IMR-90 (cell line): ENCODE measurements around the gene ACAD10. TPM values are rescaled to one million over a fixed set of nuclear protein-coding genes. Genes with fewer than 3 reads are reported as not detected.

Experiments
- ATAC-seq: fragments of 200-7000 bp; cut with Tn5 transposase; 2 replicates; pipeline ENCODE4 v1.9.1; 2020; ENCODE audit warnings: low read depth, mild to moderate bottlenecking, moderate library complexity
- BruUV-seq: library from RNA; stranded (reverse); fragments of 400-500 nt; replicated peaks from 2 replicates; lab custom pipeline; 2021; lab: Mats Ljungman, UMichigan
- CTCF ChIA-PET: fragments of 300-600 bp; formaldehyde crosslinking; extraction: SDS; loops from one replicate; lab custom pipeline; 2021; ENCODE audit warnings: antibody characterized with exemption; lab: Yijun Ruan, JAX
- POLR2A ChIA-PET: fragments of 300-600 bp; sonication (Branson Sonifier 250); formaldehyde crosslinking; loops from one replicate; lab custom pipeline; 2022; ENCODE audit warnings: antibody characterized with exemption; ENCODE audit not compliant: unreplicated experiment; lab: Charles Lee
- DNase-seq: peaks from one replicate; pipeline ENCODE4 v3.0.0; 2013
- H2AFZ ChIP-seq: replicated peaks from 2 replicates; pipeline ENCODE3; 2013; ENCODE audit warnings: low read length, mild to moderate bottlenecking; ENCODE audit not compliant: poor library complexity
- H2AK5ac ChIP-seq: 2 replicates; pipeline ENCODE4 v1.6.1; 2013; ENCODE audit warnings: low read depth, low read length, inconsistent platforms
- H2AK9ac ChIP-seq: replicated peaks from 2 replicates; pipeline ENCODE3; 2013; ENCODE audit warnings: mild to moderate bottlenecking, low read depth, low read length, moderate library complexity; ENCODE audit not compliant: poor library complexity
- H2BK120ac ChIP-seq: 2 replicates; pipeline ENCODE4 v1.6.1; 2013; ENCODE audit warnings: low read depth, low read length, inconsistent platforms
- H2BK15ac ChIP-seq: 3 replicates; pipeline ENCODE4 v1.6.1; 2013; ENCODE audit warnings: low read depth, low read length, inconsistent platforms
- H2BK20ac ChIP-seq: 2 replicates; pipeline ENCODE4 v1.6.1; 2013; ENCODE audit warnings: low read depth, mild to moderate bottlenecking, inconsistent platforms, low read length, moderate library complexity
- H2BK5ac ChIP-seq: 2 replicates; pipeline ENCODE4 v1.6.1; 2013; ENCODE audit warnings: mild to moderate bottlenecking, low read depth, low read length, inconsistent platforms; ENCODE audit not compliant: poor library complexity, severe bottlenecking
- H3K14ac ChIP-seq: replicated peaks from 2 replicates; pipeline ENCODE4 v1.6.1; 2013; ENCODE audit warnings: low read depth, low read length, inconsistent platforms
- H3K18ac ChIP-seq: 2 replicates; pipeline ENCODE4 v1.6.1; 2013; ENCODE audit warnings: low read depth, low read length, control low read depth
- H3K23ac ChIP-seq: 2 replicates; pipeline ENCODE4 v1.6.1; 2013; ENCODE audit warnings: low read depth, low read length, inconsistent platforms
- H3K27ac ChIP-seq: 2 replicates; pipeline ENCODE4 v1.5.1; 2013; ENCODE audit warnings: mild to moderate bottlenecking, control low read depth, low read length; ENCODE audit not compliant: insufficient read depth
- H3K27me3 ChIP-seq: 2 replicates; pipeline ENCODE4 v1.6.1; 2013; ENCODE audit warnings: low read length; ENCODE audit not compliant: control insufficient read depth, insufficient read depth
- H3K36me3 ChIP-seq: 2 replicates; pipeline ENCODE4 v1.6.1; 2013; ENCODE audit warnings: low read length, mixed read lengths; ENCODE audit not compliant: control insufficient read depth, insufficient read depth
- H3K4ac ChIP-seq: 2 replicates; pipeline ENCODE4 v1.6.1; 2013; ENCODE audit warnings: low read depth, low read length, inconsistent platforms
- H3K4me1 ChIP-seq: 2 replicates; pipeline ENCODE4 v1.6.1; 2013; ENCODE audit warnings: low read length, mixed read lengths; ENCODE audit not compliant: control insufficient read depth, insufficient read depth
- H3K4me2 ChIP-seq: 2 replicates; pipeline ENCODE4 v1.6.1; 2013; ENCODE audit warnings: low read depth, mild to moderate bottlenecking, control low read depth, low read length, moderate library complexity
- H3K4me3 ChIP-seq: 2 replicates; pipeline ENCODE4 v1.5.1; 2013; ENCODE audit warnings: low read depth, mild to moderate bottlenecking, control low read depth, low read length, moderate library complexity; ENCODE audit not compliant: insufficient read depth
- H3K56ac ChIP-seq: 2 replicates; pipeline ENCODE4 v1.6.1; 2013; ENCODE audit warnings: low read length, inconsistent platforms; ENCODE audit not compliant: insufficient read depth; ENCODE audit errors: extremely low read depth
- H3K79me1 ChIP-seq, 2 experiments: 2 replicates each; pipeline ENCODE4 v1.6.1; 2013; ENCODE audit warnings: low read length in 2 of 2, inconsistent platforms in 1 of 2, low read depth in 1 of 2
- H3K9ac ChIP-seq: 2 replicates; pipeline ENCODE4 v1.6.1; 2013; ENCODE audit warnings: low read depth, low read length, control low read depth
- H3K9me1 ChIP-seq: 2 replicates; pipeline ENCODE4 v1.6.1; 2013; ENCODE audit warnings: low read length, inconsistent platforms; ENCODE audit not compliant: insufficient read depth
- H3K9me3 ChIP-seq: 2 replicates; pipeline ENCODE4 v1.6.1; 2013; ENCODE audit warnings: low read length; ENCODE audit not compliant: control insufficient read depth, insufficient read depth
- H4K20me1 ChIP-seq: 2 replicates; pipeline ENCODE4 v1.6.1; 2013; ENCODE audit warnings: low read length, inconsistent platforms; ENCODE audit not compliant: insufficient read depth
- H4K5ac ChIP-seq: 2 replicates; pipeline ENCODE4 v1.6.1; 2013; ENCODE audit warnings: mild to moderate bottlenecking, low read depth, low read length, control low read depth
- H4K8ac ChIP-seq, 2 experiments: 2 replicates each; pipeline ENCODE4 v1.6.1; 2013; ENCODE audit warnings: low read depth in 2 of 2, low read length in 2 of 2, control low read depth in 1 of 2, inconsistent platforms in 1 of 2
- H4K91ac ChIP-seq: 2 replicates; pipeline ENCODE4 v1.6.1; 2013; ENCODE audit warnings: low read depth, low read length, inconsistent platforms; ENCODE audit not compliant: insufficient read depth
- MAFK ChIP-seq: IDR thresholded peaks from 2 replicates; pipeline ENCODE4 v1.6.1; 2012; ENCODE audit warnings: low read depth, low read length, improper control_type of control experiment
- NFE2L2 ChIP-seq: fragments of 150-350 bp; IDR thresholded peaks from 2 replicates; pipeline ENCODE4 v1.6.1; 2016; ENCODE audit warnings: low read depth, mild to moderate bottlenecking, low read length
- SMC3 ChIP-seq: fragments of 150-350 bp; IDR thresholded peaks from 2 replicates; pipeline ENCODE4 v1.6.1; 2016; ENCODE audit warnings: low read depth, mild to moderate bottlenecking, antibody characterized with exemption, low read length, moderate library complexity
- WGBS, 2 experiments: methylation state at CpG; one replicate each; pipeline versions ENCODE4 v1.1.5 to v1.1.7; 2013; ENCODE audit warnings: missing lambda C conversion rate in 2 of 2; ENCODE audit not compliant: insufficient read length in 1 of 2; ENCODE audit errors: extremely low coverage in 2 of 2; 5-methylcytosine and 5-hydroxymethylcytosine counted together
- dilution Hi-C: fragments of 300-500 bp; cut with HindIII; formaldehyde crosslinking; loops from one replicate; pipeline ENCODE4 v1.14.3; 2018; ENCODE audit warnings: low sequenced_read_pairs; ENCODE audit not compliant: unreplicated experiment
- in situ Hi-C: fragments of 300-500 bp; cut with MboI; formaldehyde crosslinking; loops from 3 replicates; pipeline ENCODE4 v1.14.3; 2019; ENCODE audit warnings: low sequenced_read_pairs, inconsistent platforms, mixed read lengths
- intact Hi-C: fragments of 100-400 bp; cut with micrococcal nuclease; formaldehyde crosslinking; loops from 2 replicates; pipeline ENCODE4 v1.10.0; 2022
- polyA plus RNA-seq, 3 experiments: library from polyadenylated mRNA; depleted of rRNA; stranded (reverse); fragments of >200 nt; gene quantifications; 2 replicates each; pipeline ENCODE4 v1.2.3, GENCODE V29; 2012; ENCODE audit warnings: low replicate concordance in 1 of 3
- total RNA-seq: library from RNA; depleted of rRNA; stranded (reverse); fragments of >200 nt; gene quantifications from 2 replicates; pipeline ENCODE4 v1.2.3, GENCODE V29; 2012

The ACAD10 gene
- total and polyA plus RNA-seq, 2 of the 4 experiments (the other 2 are of a cell fraction): 12.4 to 21.0 TPM

DNA sequence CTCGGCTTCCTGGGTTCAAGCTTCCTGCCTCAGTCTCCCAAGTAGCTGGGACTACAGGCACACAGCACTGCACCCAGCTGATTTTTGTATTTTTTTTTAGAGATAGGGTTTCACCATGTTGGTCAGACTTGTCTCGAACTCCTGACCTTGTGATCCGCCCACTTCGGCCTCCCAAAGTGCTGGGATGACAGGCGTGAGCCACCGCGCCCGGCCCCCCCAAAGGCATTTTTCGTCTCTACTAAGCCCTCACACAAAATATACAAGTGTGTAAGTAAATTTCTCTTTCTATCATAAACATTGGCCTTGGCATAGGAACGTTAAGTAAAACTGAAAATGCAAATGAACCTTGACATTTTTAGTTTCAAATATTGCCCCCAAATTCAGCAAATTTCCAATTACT lies 2.1 kb downstream of the ACAD10 start:
- BruUV-seq: no TSS peak
- H2BK20ac ChIP-seq: no peak overlapping the region
- H3K9me1 ChIP-seq: peaks cover 3% of the 10 kb centered on the region
- H3K18ac ChIP-seq: no peak overlapping the region
- no peak overlapping the region for H3K4ac ChIP-seq
- no peak overlapping the region for H2AK5ac ChIP-seq
- no peak overlapping the region for H3K4me3 ChIP-seq
- dilution Hi-C loops (no loop called here), intact Hi-C loops (loop anchor here (5.0 kb wide), 1 partner anchor 124 kb away; no protein-coding TSS in a partner anchor), in situ Hi-C loops (no loop called here)
- H4K91ac ChIP-seq: no peak overlapping the region
- CTCF ChIA-PET: no interaction called here
- H3K4me2 ChIP-seq: no peak overlapping the region
- ATAC-seq: no peak
- POLR2A ChIA-PET: no interaction called here
- no CpG with 5 or more reads among the region's 10 CpGs for WGBS, 2 experiments
- H2BK15ac ChIP-seq: no peak overlapping the region
- no peak overlapping the region for H2AK9ac ChIP-seq
- H3K56ac ChIP-seq: no peak overlapping the region
- no peak overlapping the region for H2BK120ac ChIP-seq
- no peak for DNase-seq
- H3K79me1 ChIP-seq: peaks cover 16 to 48% of the 10 kb centered on the region in 2 experiments
- H4K5ac ChIP-seq: no peak overlapping the region
- H3K27me3 ChIP-seq: no peaks in the 10 kb centered on the region
- no peak overlapping the region for H4K8ac ChIP-seq
- no peak for TF ChIP-seq SMC3
- no peak for TF ChIP-seq MAFK
- TF ChIP-seq NFE2L2: no peak
- no peak overlapping the region for H3K23ac ChIP-seq
- H3K9ac ChIP-seq: no peak overlapping the region
- H3K9me3 ChIP-seq: no peaks in the 10 kb centered on the region
- H3K27ac ChIP-seq: no peak overlapping the region
- H4K20me1 ChIP-seq: peaks cover 4% of the 10 kb centered on the region
- H2BK5ac ChIP-seq: no peak overlapping the region
- no peak overlapping the region for H2AFZ ChIP-seq
- H3K36me3 ChIP-seq: peaks cover 7% of the 10 kb centered on the region
- H3K4me1 ChIP-seq: peaks cover 2% of the 10 kb centered on the region
- no peak overlapping the region for H3K14ac ChIP-seq
